K562 (cell line): ENCODE data around the gene FOXL3. TPM values are rescaled to one million over a fixed set of nuclear protein-coding genes. Genes with fewer than 3 reads are reported as not detected.

Experiments used
- ATAC-seq: fragments of 200-7000 bp; cut with Tn5 transposase; 3 replicates; pipeline ENCODE4 v1.9.1; 2020; ENCODE audit warnings: moderate library complexity
- BruUV-seq: library from RNA; stranded (reverse); fragments of 400-500 nt; replicated peaks from 2 replicates; lab custom pipeline; 2021; lab: Mats Ljungman, UMichigan
- CTCF ChIA-PET: fragments of 300-600 bp; formaldehyde crosslinking; extraction: SDS; loops from one replicate; lab custom pipeline; 2021; ENCODE audit warnings: low intra/inter-chr PET ratio; lab: Yijun Ruan, JAX
- POLR2A ChIA-PET: fragments of 300-600, 350-650 bp; sonication (Branson Sonifier 250); formaldehyde crosslinking; extraction: SDS; loops from one replicate; lab custom pipeline; 2021; ENCODE audit warnings: antibody characterized with exemption, inconsistent platforms; lab: Yijun Ruan, JAX
- DNase-seq, 4 experiments: peaks; one replicate each; pipeline versions ENCODE4 v3.0.0 to v3.0.0-alpha.2; 2011 to 2018; ENCODE audit warnings: low spot score in 3 of 4, mixed read lengths in 3 of 4; ENCODE audit errors: extremely low read depth in 1 of 4
- FAIRE-seq: peaks from 2 replicates; lab custom pipeline; 2011; peaks lifted over from hg19 to GRCh38; lab: Jason Lieb, UNC
- H2AFZ ChIP-seq: 2 replicates; pipeline ENCODE4 v1.6.0; 2011; ENCODE audit warnings: low read depth, low read length, control low read depth, inconsistent platforms
- H3K27ac ChIP-seq: fragments of 200-600 bp; 3 replicates; pipeline ENCODE4 v1.8.0; 2011; ENCODE audit warnings: low read depth, mild to moderate bottlenecking, control low read depth, inconsistent platforms, low read length, moderate library complexity, mixed read lengths; ENCODE audit errors: extremely low read depth
- H3K27me3 ChIP-seq, 2 experiments: fragments of 300-600 bp in 1 of 2; 2 replicates in 1 of 2; 3 replicates in 1 of 2; pipeline versions ENCODE4 v1.6.0 to v1.8.0; 2011; ENCODE audit warnings: inconsistent platforms in 2 of 2, low read length in 2 of 2, mild to moderate bottlenecking in 1 of 2, mixed read lengths in 1 of 2, moderate library complexity in 1 of 2; ENCODE audit not compliant: control insufficient read depth in 2 of 2, insufficient read depth in 2 of 2
- H3K36me3 ChIP-seq: fragments of 300-600 bp; 3 replicates; pipeline ENCODE4 v1.8.0; 2011; ENCODE audit warnings: mild to moderate bottlenecking, low read length, inconsistent platforms; ENCODE audit not compliant: control insufficient read depth, insufficient read depth
- H3K4me1 ChIP-seq, 2 experiments: fragments of 200-600 bp in 1 of 2; replicated peaks in 1 of 2; 2 replicates in 1 of 2; 3 replicates in 1 of 2; pipeline versions ENCODE4 v1.5.1 to v1.8.0; 2011; ENCODE audit warnings: inconsistent platforms in 2 of 2, low read length in 2 of 2, mild to moderate bottlenecking in 1 of 2, mixed read lengths in 1 of 2, moderate library complexity in 1 of 2; ENCODE audit not compliant: control insufficient read depth in 2 of 2, insufficient read depth in 2 of 2
- H3K4me2 ChIP-seq: 2 replicates; pipeline ENCODE4 v1.6.1; 2011; ENCODE audit warnings: low read length, control low read depth, inconsistent platforms, mixed read lengths; ENCODE audit not compliant: insufficient read depth
- H3K4me3 ChIP-seq: fragments of 200-600 bp; sonication (generic), shearing (Covaris generic); 2 replicates; pipeline ENCODE4 v1.5.1; 2016; ENCODE audit warnings: control low read depth, inconsistent platforms
- H3K79me2 ChIP-seq: fragments of 200-600 bp; 3 replicates; pipeline ENCODE4 v1.8.0; 2011; ENCODE audit warnings: low read length, inconsistent platforms; ENCODE audit not compliant: control insufficient read depth, insufficient read depth
- H3K9ac ChIP-seq, 2 experiments: 2 replicates each; pipeline versions ENCODE4 v1.6.0 to v1.6.1; 2011; ENCODE audit warnings: low read depth in 2 of 2, low read length in 2 of 2, control low read depth in 1 of 2, inconsistent platforms in 1 of 2, mild to moderate bottlenecking in 1 of 2, mixed read lengths in 1 of 2; ENCODE audit not compliant: insufficient read depth in 1 of 2
- H3K9me1 ChIP-seq: one replicate; pipeline ENCODE4 v1.6.0; 2011; ENCODE audit warnings: inconsistent platforms, mild to moderate bottlenecking, low read length, moderate library complexity; ENCODE audit not compliant: control insufficient read depth, insufficient read depth
- H3K9me3 ChIP-seq: replicated peaks from 2 replicates; pipeline ENCODE4 v1.5.1; 2011; ENCODE audit warnings: low read depth, low read length, inconsistent platforms; ENCODE audit not compliant: control insufficient read depth, insufficient read depth
- H4K20me1 ChIP-seq: replicated peaks from 2 replicates; pipeline ENCODE4 v1.6.1; 2011; ENCODE audit warnings: low read length, inconsistent platforms, mixed read lengths; ENCODE audit not compliant: control insufficient read depth, insufficient read depth
- E2F3 ChIP-seq: fragments of 250-450 bp; sonication (Bioruptor Pico); IDR thresholded peaks from 2 replicates; pipeline ENCODE4 v1.4.0; 2020; ENCODE audit warnings: mild to moderate bottlenecking
- JUND ChIP-seq, 2 experiments: IDR thresholded peaks; 2 replicates in 1 of 2; 3 replicates in 1 of 2; pipeline ENCODE4 v1.6.1; 2011; ENCODE audit warnings: borderline replicate concordance in 2 of 2, low read depth in 2 of 2, low read length in 2 of 2, improper control_type of control experiment in 1 of 2, missing biosample characterization in 1 of 2, missing genetic modification characterization in 1 of 2, missing genetic modification reagents in 1 of 2
- NELFE ChIP-seq: IDR thresholded peaks from 2 replicates; pipeline ENCODE4 v1.6.1; 2011; ENCODE audit warnings: mild to moderate bottlenecking; ENCODE audit not compliant: insufficient read depth, insufficient read length
- NR4A1 ChIP-seq, 2 experiments: fragments of 250-450 bp in 1 of 2; fragments of 450-650 bp in 1 of 2; sonication (Bioruptor Pico) in 1 of 2; IDR thresholded peaks; 2 replicates each; pipeline versions ENCODE4 v1.4.0 to v1.6.1; 2016 to 2020; ENCODE audit warnings: mild to moderate bottlenecking in 2 of 2, missing compliant biosample characterization in 1 of 2, missing genetic modification characterization in 1 of 2, moderate library complexity in 1 of 2
- TCF15 ChIP-seq: fragments of 250-450 bp; sonication (Bioruptor Pico); IDR thresholded peaks from 2 replicates; pipeline ENCODE4 v1.8.0; 2022; ENCODE audit warnings: moderate library complexity, mild to moderate bottlenecking, inconsistent platforms
- TGIF2 ChIP-seq: sonication (generic); formaldehyde crosslinking; IDR thresholded peaks from 2 replicates; pipeline ENCODE4 v1.8.1; 2022; ENCODE audit warnings: mild to moderate bottlenecking, missing genetic modification reagents, moderate library complexity
- ZNF696 ChIP-seq: fragments of 250-450 bp; sonication (Bioruptor Pico); conservative IDR thresholded peaks from 2 replicates; pipeline ENCODE4 v1.4.0; 2020; ENCODE audit warnings: mild to moderate bottlenecking, moderate library complexity
- ZNF707 ChIP-seq: fragments of 250-450 bp; sonication (Bioruptor Pico); conservative IDR thresholded peaks from 2 replicates; pipeline ENCODE4 v1.8.0; 2022; ENCODE audit warnings: inconsistent platforms, mild to moderate bottlenecking, moderate library complexity
- ZNF717 ChIP-seq: fragments of 250-450 bp; sonication (Bioruptor Pico); IDR thresholded peaks from 2 replicates; pipeline ENCODE4 v1.5.0; 2021
- ZNF778 ChIP-seq: fragments of 450-650 bp; formaldehyde crosslinking; IDR thresholded peaks from 2 replicates; pipeline ENCODE4 v1.4.0; 2020; ENCODE audit warnings: mild to moderate bottlenecking, moderate library complexity
- WGBS: fragments of 100-300 bp; shearing (Covaris generic); methylation state at CpG from one replicate; pipeline ENCODE4 v1.1.6; 2016; ENCODE audit warnings: low coverage, mixed read lengths; ENCODE audit not compliant: insufficient coverage; ENCODE audit errors: missing lambda C conversion rate; 5-methylcytosine and 5-hydroxymethylcytosine counted together
- in situ Hi-C: fragments of 300-500 bp; cut with MboI; formaldehyde crosslinking; loops from 4 replicates; pipeline ENCODE4 v1.15.0; 2018; ENCODE audit warnings: inconsistent platforms, mixed read lengths
- intact Hi-C: fragments of 100-400 bp; cut with micrococcal nuclease; formaldehyde crosslinking; loops from 2 replicates; pipeline ENCODE4 v1.14.2; 2022
- polyA plus RNA-seq, 8 experiments: library from polyadenylated mRNA; depleted of rRNA in 4 of 8; stranded (reverse) in 5 of 8; unstranded in 3 of 8; fragments of >200 nt; fragmentation: Nextera tagmentation in 2 of 8; fragmentation: Illumina TruSeq in 1 of 8; extraction: Ambion mirVana in 2 of 8; extraction: Trizol in 1 of 8; gene quantifications; 2 replicates each; pipeline versions ENCODE4 v1.2.1 to v1.2.3, GENCODE V29; 2011 to 2014; ENCODE audit warnings: inconsistent platforms in 1 of 8, missing spikeins in 1 of 8
- total RNA-seq, 7 experiments: library from RNA; depleted of rRNA in 6 of 7; stranded (reverse); fragments of >200 nt in 6 of 7; fragmentation: Illumina TruSeq in 2 of 7; extraction: Trizol in 2 of 7; gene quantifications; 2 replicates each; pipeline versions ENCODE4 v1.2.1 to v1.2.3, GENCODE V29; 2011 to 2021; ENCODE audit warnings: low replicate concordance in 1 of 7
- TF ChIP-seq, protein P1 (sequence below): fragments of 450-650 bp; IDR thresholded peaks from 2 replicates; pipeline ENCODE4 v1.6.1; 2017; ENCODE audit warnings: antibody characterized with exemption
- TF ChIP-seq, protein P2 (sequence below): fragments of 450-650 bp; IDR thresholded peaks from 2 replicates; pipeline ENCODE4 v1.6.1; 2018; ENCODE audit not compliant: partially characterized antibody

FOXL3 gene
- total and polyA plus RNA-seq, 9 of the 15 experiments (the other 6 are each of a cell fraction or from before 2014, with no cell fraction given), result not detected

- CTCF ChIA-PET, result no interaction called here
- TF ChIP-seq TGIF2, result no peak
- TF ChIP-seq ZNF778, result no peak
- TF ChIP-seq E2F3, result no peak
- TF ChIP-seq ZNF696 (CRISPR knock-in tag), result no peak
- TF ChIP-seq, protein P1, sequence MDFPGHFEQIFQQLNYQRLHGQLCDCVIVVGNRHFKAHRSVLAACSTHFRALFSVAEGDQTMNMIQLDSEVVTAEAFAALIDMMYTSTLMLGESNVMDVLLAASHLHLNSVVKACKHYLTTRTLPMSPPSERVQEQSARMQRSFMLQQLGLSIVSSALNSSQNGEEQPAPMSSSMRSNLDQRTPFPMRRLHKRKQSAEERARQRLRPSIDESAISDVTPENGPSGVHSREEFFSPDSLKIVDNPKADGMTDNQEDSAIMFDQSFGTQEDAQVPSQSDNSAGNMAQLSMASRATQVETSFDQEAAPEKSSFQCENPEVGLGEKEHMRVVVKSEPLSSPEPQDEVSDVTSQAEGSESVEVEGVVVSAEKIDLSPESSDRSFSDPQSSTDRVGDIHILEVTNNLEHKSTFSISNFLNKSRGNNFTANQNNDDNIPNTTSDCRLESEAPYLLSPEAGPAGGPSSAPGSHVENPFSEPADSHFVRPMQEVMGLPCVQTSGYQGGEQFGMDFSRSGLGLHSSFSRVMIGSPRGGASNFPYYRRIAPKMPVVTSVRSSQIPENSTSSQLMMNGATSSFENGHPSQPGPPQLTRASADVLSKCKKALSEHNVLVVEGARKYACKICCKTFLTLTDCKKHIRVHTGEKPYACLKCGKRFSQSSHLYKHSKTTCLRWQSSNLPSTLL, result no peak
- TF ChIP-seq ZNF707 (CRISPR knock-in tag), result no peak
- no peak for TF ChIP-seq ZNF717 (CRISPR knock-in tag)
- TF ChIP-seq NR4A1 (CRISPR knock-in tag; IDR thresholded peaks at IDR 0.05), result no peak
- TF ChIP-seq NR4A1 (tag; IDR thresholded peaks at IDR 0.05), result no peak
- TF ChIP-seq NELFE, result no peak
- TF ChIP-seq JUND (IDR thresholded peaks at IDR 0.05; ENCODE audit: borderline replicate concordance, low read depth, low read length), result no peak
- TF ChIP-seq JUND (tag; IDR thresholded peaks at IDR 0.05; ENCODE audit: borderline replicate concordance, low read depth, low read length), result no peak
- TF ChIP-seq TCF15 (CRISPR knock-in tag), result no peak
- TF ChIP-seq, protein P2, sequence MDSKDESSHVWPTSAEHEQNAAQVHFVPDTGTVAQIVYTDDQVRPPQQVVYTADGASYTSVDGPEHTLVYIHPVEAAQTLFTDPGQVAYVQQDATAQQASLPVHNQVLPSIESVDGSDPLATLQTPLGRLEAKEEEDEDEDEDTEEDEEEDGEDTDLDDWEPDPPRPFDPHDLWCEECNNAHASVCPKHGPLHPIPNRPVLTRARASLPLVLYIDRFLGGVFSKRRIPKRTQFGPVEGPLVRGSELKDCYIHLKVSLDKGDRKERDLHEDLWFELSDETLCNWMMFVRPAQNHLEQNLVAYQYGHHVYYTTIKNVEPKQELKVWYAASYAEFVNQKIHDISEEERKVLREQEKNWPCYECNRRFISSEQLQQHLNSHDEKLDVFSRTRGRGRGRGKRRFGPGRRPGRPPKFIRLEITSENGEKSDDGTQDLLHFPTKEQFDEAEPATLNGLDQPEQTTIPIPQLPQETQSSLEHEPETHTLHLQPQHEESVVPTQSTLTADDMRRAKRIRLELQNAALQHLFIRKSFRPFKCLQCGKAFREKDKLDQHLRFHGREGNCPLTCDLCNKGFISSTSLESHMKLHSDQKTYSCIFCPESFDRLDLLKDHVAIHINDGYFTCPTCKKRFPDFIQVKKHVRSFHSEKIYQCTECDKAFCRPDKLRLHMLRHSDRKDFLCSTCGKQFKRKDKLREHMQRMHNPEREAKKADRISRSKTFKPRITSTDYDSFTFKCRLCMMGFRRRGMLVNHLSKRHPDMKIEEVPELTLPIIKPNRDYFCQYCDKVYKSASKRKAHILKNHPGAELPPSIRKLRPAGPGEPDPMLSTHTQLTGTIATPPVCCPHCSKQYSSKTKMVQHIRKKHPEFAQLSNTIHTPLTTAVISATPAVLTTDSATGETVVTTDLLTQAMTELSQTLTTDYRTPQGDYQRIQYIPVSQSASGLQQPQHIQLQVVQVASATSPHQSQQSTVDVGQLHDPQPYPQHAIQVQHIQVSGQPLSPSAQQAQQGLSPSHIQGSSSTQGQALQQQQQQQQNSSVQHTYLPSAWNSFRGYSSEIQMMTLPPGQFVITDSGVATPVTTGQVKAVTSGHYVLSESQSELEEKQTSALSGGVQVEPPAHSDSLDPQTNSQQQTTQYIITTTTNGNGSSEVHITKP, result no peak
- H2AFZ ChIP-seq, result no peak overlapping the region
- POLR2A ChIA-PET, result no interaction called here
- peaks cover 12 to 76% of the 10 kb centered on the region in 2 experiments; a peak in 4 of 5 replicates for H3K27me3 ChIP-seq
- no peak overlapping the region; a peak in 1 of 4 replicates for H3K9ac ChIP-seq
- DNase-seq, result no peak
- H4K20me1 ChIP-seq, result peaks cover 12% of the 10 kb centered on the region; the same call in 1 of the 2 replicates
- peaks cover 3% of the 10 kb centered on the region; the same call in 1 of the 2 replicates for H3K9me3 ChIP-seq
- H3K9me1 ChIP-seq, result peaks cover 4% of the 10 kb centered on the region
- no peak overlapping the region for H3K27ac ChIP-seq
- intact Hi-C loops, result no loop called here
- WGBS, result 1% methylated on average over 7 of the region's 11 CpGs
- in situ Hi-C loops, result no loop called here
- ATAC-seq, result no peak
- H3K4me1 ChIP-seq, result no peaks in the 10 kb centered on the region; a peak in 1 of 5 replicates
- H3K4me2 ChIP-seq, result no peak overlapping the region
- no TSS peak for BruUV-seq
- no peaks in the 10 kb centered on the region for H3K36me3 ChIP-seq
- H3K79me2 ChIP-seq, result no peaks in the 10 kb centered on the region
- FAIRE-seq, result no peak
- no peak overlapping the region for H3K4me3 ChIP-seq
Observed at GRCh38 chr7:303425-303824, 13.5 kb downstream of the FOXL3 start.
